ENCODE results near the gene AGO4.
A peak's percentile ranks its signal among the peaks of the same experiment; 100 is the strongest.
"Not testable (repeated sequence)": the region's sequence is repeated elsewhere in the genome, so short reads cannot be mapped to it uniquely, and the experiment has no call there.

Gene AGO4

DNA sequence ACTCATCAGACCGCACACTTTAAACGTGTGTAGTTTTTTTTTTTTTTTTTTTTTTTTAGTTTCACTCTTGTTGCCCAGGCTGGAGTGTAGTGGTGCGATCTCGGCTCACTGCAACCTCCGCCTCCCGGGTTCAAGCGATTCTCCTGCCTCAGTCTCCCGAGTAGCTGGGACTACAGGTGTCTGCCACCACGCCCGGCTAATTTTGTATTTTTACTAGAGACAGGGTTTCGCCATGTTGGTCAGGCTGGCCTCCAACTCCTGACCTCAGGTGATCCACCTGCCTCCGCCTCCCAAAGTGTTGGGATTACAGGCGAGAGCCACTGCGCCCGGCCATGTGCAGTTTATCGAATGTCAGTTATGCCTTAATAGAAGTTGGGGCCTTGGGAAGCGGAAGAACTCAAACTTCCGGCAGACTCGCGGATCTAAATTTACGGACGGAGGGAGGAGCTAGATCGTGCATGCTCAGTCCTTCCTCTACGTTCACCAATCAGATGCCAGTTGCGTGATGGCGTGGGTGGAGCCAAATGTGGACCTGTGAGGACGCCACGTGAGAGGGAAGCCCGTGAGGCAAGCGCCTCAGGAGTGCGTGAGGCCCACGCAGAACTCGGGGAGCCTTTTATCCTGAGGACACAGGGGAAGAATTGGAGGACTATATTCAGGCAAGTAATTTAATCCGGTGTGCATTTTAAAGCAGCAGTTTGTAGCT is 61.6 kb downstream of the AGO4 start:
- not testable (repeated sequence) for DNase-seq

- no peak for DNase-seq
Observed at GRCh38 chr1:35870651-35871309, 63.0 kb downstream of the AGO4 start.

DNA sequence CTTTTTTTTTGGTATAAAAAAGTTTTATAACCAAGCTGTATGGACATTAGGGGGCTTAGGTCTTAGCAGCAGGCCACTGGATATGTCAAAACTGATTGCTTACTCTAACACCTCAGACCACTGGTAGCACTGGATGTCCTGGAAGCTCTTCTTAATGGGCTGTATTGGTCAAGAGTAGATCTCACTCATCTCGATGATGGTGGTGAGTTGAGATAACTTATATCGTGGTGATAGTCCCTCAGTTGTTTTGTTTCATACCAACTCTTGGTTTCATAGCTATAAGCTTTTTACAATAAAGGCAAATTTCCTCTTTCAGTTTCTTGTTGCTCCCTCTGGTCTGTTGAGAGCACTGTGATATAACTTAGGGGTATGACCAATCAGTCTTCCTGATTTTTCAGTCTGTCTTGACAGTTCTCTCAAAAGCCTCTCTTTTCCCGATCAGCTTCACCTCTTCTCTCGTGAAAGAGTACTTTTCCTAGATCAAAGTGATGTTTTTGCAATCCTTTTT is 65.5 kb downstream of the AGO4 start:
- DNase-seq: no peak

- DNase-seq: not testable (repeated sequence)
Observed at GRCh38 chr1:35874115-35874514, 66.3 kb downstream of the AGO4 start.

DNA sequence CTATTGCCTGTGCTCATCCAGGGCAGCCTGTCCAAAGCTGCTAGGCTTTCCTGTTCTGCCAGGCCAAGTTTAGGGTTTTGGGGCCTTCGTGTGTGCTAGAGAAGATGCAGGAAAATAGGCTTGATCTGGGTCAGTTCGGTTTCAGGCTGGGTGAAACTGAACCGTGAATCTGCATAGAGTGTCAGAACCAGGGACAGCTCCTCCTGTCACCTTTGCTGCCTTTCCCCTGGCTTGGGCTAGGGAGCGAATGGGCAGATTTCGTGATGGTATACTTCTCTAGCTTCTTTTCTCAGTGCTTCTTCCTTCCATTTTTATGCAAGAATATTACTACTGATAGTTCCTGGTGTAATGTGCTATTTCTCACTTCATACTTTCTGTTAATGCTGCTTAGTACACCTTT is 69.2 kb downstream of the AGO4 start:
- DNase-seq: no peak

GRCh38 chr1:35881850-35882273 is 74.0 kb downstream of the AGO4 start:
- DNase-seq: no peak

DNA sequence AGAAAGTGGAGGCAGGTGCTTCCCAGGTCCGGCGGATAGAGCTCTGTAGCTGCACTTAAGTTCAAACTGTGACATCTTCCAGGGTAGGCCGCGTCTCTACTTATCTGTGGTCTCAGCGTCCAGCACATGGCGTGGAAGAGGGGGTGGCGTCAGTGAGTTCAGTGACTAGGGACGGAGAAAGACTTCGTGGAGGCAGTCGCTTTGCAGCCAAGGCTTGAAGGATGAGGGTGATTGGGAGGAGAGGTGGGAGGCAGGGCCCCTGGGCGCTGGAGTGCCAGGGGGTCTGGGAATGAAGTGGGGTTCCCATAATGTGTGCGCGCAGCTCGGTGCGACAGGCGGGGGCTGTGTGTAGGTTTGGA is 74.7 kb downstream of the AGO4 start:
- DNase-seq: no peak

DNA sequence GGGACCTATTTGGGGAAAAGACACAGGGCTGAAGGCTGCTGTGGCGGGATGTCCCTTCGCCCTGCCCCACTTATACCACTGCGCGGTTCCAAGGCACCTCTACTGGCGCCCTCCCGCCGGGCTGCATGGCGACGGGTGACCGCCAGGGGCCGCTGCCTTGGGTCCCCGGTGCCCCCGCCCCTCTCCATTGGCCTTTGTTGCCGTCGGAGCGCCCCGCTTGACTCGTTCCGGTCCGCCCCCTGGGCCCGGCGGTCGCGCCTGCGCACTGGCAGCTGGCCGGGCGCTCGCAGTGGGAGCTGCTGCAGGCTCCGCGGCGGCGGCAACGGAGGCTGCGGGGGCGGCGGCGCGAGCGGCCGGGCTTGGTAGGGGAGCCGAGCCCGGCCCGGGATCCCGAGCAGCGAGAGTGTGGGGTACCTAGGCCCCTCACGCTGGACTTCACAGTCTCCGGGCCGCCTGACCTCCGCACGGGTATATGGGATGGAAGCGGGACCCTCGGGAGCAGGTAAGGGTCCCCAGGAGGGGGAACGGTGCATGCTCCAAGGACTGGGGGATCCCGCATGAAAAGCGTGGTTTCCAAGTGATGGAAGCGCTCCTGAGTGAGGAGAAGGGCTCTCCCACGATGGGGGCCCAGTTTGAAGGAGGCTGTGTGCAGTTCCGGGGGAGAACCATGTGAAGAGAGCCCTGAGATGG is 75.3 kb downstream of the AGO4 start, which contains the start of gene AGO1:
Gene AGO1 (plus strand): TSS at position 265 of the 690 bp plus-strand sequence. CDS start 213 bp downstream, at position 478.
- DNase-seq: peak; percentile 82

GRCh38 chr1:35883635-35884101 is 75.9 kb downstream of the AGO4 start:
- DNase-seq: peak; percentile 39

DNA sequence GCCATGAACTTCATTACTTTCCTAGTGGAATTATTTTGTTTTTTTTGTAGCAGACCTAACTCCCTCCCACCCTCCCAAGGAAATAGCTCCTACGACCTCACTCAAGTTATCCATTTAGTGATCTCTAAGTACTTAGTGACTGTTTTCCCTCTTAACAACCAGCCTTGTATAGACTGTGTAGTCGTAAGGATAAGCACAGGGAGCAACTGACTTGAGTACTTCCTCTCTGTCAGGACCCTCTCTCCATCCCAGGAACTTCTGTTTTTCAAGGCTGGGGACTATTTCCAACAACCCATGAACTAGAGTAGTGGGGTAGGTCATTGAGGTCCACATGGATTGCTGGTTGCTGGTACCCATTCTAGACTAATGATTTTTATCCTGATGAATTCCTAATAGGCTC is 77.1 kb downstream of the AGO4 start:
- DNase-seq: no peak

- no peak for DNase-seq
Observed at GRCh38 chr1:35885961-35886558, 78.2 kb downstream of the AGO4 start.

- DNase-seq: no peak
Observed at GRCh38 chr1:35886577-35887431, 79.0 kb downstream of the AGO4 start.

DNA sequence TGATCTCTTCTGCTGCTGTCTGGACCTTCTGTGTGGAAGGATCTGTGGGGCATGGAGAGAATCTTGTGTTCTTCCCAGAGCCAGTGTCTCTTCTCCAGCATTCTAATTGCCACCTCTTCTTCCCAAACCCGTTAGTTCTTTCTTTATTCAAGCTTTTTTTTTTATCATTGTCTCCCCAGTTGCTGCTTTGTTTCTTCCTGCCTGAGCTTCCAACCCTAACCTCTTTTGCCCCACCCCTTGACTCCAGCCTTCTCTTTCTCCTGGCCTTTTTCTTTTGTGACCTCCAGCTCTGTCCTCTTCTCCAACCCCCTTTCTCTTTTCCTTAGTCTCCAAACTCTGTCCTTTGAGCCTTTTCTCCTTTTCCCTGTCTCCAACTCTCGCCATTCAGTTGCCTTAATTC is 79.7 kb downstream of the AGO4 start:
- DNase-seq: no peak

GRCh38 chr1:35888255-35888654 is 80.4 kb downstream of the AGO4 start:
- no peak for DNase-seq

DNA sequence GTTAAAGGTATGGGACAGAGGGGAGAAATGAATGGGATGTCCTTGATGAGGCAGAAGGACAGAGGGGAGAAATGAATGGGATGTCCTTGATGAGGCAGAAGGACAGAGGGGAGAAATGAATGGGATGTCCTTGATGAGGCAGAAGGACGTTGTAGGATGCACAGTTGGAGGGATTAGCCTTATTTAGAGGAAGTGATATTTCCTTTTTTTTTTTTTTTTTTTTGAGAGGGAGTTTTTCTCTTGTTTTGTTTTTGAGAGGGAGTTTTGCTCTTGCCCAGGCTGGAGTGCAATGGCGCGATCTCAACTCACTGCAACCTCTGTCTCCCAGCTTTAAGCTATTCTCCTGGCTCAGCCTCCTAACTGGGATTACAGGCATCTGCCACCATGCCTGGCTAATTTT is 81.2 kb downstream of the AGO4 start:
- DNase-seq: not testable (repeated sequence)

DNA sequence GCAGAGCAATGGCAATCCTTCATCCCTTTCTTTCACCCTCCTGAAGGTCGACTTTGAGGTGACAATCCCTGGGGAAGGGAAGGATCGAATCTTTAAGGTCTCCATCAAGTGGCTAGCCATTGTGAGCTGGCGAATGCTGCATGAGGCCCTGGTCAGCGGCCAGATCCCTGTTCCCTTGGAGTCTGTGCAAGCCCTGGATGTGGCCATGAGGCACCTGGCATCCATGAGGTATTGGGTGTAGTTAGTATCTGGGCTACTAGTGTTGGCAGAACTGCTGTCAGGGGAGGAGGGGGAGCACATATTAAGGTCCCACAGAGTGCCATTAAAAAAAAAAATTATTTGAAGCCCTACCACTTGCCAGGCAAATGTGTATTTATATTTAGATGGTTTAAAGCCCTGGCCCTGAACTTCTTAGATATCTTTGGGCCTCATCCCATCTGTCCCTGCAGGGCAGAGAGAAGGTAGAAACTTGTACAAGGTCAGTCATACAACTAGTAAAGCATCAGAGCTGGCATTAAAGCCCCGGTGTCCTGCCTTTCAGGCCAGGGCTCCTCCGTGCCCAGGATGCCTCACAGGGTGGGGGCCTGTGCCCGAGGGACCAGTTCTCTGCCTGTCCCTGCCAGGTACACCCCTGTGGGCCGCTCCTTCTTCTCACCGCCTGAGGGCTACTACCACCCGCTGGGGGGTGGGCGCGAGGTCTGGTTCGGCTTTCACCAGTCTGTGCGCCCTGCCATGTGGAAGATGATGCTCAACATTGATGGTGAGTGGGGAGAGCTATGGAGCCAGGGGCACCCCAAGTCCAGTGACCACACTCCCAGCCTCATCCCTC is 85.4 kb downstream of the AGO4 start:
- DNase-seq: no peak

GRCh38 chr1:35894183-35894582 is 86.4 kb downstream of the AGO4 start:
- no peak for DNase-seq

DNA sequence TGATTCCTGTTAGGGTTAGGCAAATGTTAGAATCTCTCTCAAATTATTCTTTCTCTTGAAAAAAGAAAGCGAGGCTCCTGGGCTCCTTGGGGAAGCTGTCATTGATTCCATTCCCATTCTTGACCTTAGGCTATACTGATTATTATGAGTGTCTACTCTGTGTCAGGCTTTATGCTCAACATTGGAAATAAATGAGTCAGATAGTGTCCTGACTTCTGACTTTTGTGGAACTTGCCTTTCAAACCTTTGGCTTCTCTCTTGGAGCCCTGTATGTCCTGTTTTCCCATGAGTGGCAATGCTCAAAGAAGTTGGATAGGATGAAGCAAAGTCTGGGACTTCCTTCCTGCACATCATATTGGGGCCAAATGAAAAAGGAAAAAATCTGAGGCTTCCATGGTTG is 86.8 kb downstream of the AGO4 start:
- DNase-seq: no peak

DNA sequence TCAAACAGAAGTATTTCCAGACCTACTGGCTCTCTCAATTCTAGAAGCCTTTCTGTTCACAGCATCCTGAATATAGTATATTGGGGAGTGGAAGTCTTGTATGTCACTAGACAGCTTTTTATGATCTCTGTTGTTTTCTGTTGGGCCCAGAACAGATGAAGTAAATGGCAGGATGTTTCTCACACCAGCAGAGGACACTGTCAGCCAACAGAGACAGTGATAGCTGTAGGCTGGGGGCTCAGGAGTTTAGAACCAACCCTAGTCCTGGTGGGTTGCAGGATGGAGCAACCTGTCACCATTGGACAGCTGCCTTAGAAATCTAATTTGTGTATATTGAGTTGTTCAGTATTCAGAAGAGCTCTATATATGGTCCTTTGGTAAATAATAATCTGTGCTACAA is 92.1 kb downstream of the AGO4 start:
- no peak for DNase-seq

DNA sequence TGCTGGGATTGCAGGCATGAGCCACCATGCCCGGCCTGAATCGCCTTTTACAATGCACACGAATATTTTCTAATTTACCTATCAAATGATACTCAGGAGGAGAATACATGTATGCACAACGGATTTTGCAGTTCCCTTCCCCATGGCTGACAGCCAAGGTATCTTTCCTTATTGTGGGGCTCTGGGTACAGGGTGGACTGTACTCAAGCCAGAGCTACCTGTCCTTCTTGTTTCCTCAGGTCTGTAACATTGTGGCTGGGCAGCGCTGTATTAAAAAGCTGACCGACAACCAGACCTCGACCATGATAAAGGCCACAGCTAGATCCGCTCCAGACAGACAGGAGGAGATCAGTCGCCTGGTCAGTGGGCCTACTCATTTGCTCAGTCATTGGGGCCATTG is 93.4 kb downstream of the AGO4 start:
- no peak for DNase-seq

DNA sequence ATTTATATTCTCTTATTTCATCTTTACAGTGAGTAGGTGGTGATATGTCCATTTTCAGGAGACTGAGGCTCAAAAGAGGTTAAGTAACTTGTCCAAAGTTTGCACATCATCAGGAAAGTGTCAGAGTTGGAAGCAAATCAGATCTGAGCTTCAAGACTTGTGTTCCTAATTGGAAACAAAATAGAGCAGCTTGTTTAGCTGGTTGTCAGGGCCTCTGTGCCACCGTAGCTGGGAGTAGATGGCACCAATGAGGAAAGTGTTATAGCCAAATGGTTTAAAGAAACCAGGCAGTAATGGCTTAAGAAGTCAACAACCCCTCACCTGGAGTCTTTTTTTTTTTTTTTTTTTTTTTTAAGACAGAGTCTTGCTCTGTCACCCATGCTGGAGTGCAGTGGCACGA is 94.9 kb downstream of the AGO4 start:
- DNase-seq: no peak
